Measurements from ENCODE around the gene SENP7. TPM values are rescaled to one million over a fixed set of nuclear protein-coding genes. Genes with fewer than 3 reads are reported as not detected.

Gene SENP7
- total and polyA plus RNA-seq, 2 experiments from 2014 or later = 5.0 to 9.0 TPM

GRCh38 chr3:101501783-101502182, 11.2 kb downstream of the SENP7 start (continued):
- TF ChIP-seq ZNF331 (CRISPR knock-in tag; IDR thresholded peaks at IDR 0.05; ENCODE audit: low read depth) (no peak), ZNF114 (CRISPR knock-in tag; IDR thresholded peaks at IDR 0.05) (no peak), ZNF462 (CRISPR knock-in tag; IDR thresholded peaks at IDR 0.05) (no peak), ETS1 (IDR thresholded peaks at IDR 0.05) (no peak), POLR2AphosphoS5 (IDR thresholded peaks at IDR 0.05; ENCODE audit: low read depth) (no peak)

GRCh38 chr3:101500208-101500607, 12.8 kb downstream of the SENP7 start:
- Histone ChIP-seq H3K9me2 (ENCODE audit: insufficient read depth) (no peaks in the 10 kb centered on the region), H3K36me3 (ENCODE audit: insufficient read depth) (no peaks in the 10 kb centered on the region), H3K27me3 (ENCODE audit: insufficient read depth) (no peaks in the 10 kb centered on the region), H3K4me2 (no peak overlapping the region), H2AFZ (no peak overlapping the region), H4K20me1 (replicated peaks; ENCODE audit: insufficient read depth) (no peaks in the 10 kb centered on the region), H3F3A (replicated peaks; ENCODE audit: low read depth) (no peaks in the 10 kb centered on the region), H3K4me1 (ENCODE audit: insufficient read depth) (no peaks in the 10 kb centered on the region), H3K4me3 (no peak overlapping the region), H3K27ac (ENCODE audit: low read depth) (no peak overlapping the region), H3K79me2 (replicated peaks; ENCODE audit: insufficient read depth) (peaks cover 4% of the 10 kb centered on the region; the same call in 1 of the 2 replicates)
- 0 out of 3 replicates have a peak, but pooled peaks cover 2% of the 10 kb centered on the region for H3K4me1 Mint-ChIP-seq
- H3K27me3 Mint-ChIP-seq (ENCODE audit: insufficient read depth, low read depth, poor library complexity) = no peaks in the 10 kb centered on the region
- no peak overlapping the region for H3K4me3 Mint-ChIP-seq
- H3K9me3 Mint-ChIP-seq = no peaks in the 10 kb centered on the region
- DNase-seq (ENCODE audit: low spot score) (no peak), ATAC-seq (no peak)
- no peaks in the 10 kb centered on the region for H3K36me3 Mint-ChIP-seq (ENCODE audit: low read depth)
- no peak overlapping the region for H3K27ac Mint-ChIP-seq
- TF ChIP-seq EZH2 (IDR thresholded peaks at IDR 0.05; ENCODE audit: low read depth, unreplicated experiment) (no peak), ETS1 (IDR thresholded peaks at IDR 0.05) (no peak), STAT1 (IDR thresholded peaks at IDR 0.05; ENCODE audit: unreplicated experiment) (no peak), CREB1 (CRISPR knock-in tag; IDR thresholded peaks at IDR 0.05; ENCODE audit: low read depth) (no peak), POLR2AphosphoS5 (IDR thresholded peaks at IDR 0.05; ENCODE audit: low read depth) (no peak), ZNF114 (CRISPR knock-in tag; IDR thresholded peaks at IDR 0.05) (no peak)
